IPS DF 6.9 (cell line): ENCODE results near the gene CAMK2A.

Source experiments
- DNase-seq: peaks from one replicate; pipeline ENCODE4 v3.0.0-alpha.2; 2013; ENCODE audit warnings: low read depth, low spot score
- H3K27ac ChIP-seq: one replicate; pipeline ENCODE4 v1.5.1; 2013; ENCODE audit warnings: low read length, control low read depth
- H3K27me3 ChIP-seq: 2 replicates; pipeline ENCODE4 v1.6.1; 2013; ENCODE audit warnings: mild to moderate bottlenecking, low read length; ENCODE audit not compliant: control insufficient read depth, insufficient read depth
- H3K36me3 ChIP-seq: 2 replicates; pipeline ENCODE4 v1.6.1; 2013; ENCODE audit warnings: low read length; ENCODE audit not compliant: control insufficient read depth, insufficient read depth
- H3K4me1 ChIP-seq: 2 replicates; pipeline ENCODE4 v1.6.1; 2013; ENCODE audit warnings: low read length; ENCODE audit not compliant: control insufficient read depth, insufficient read depth
- H3K4me3 ChIP-seq: 2 replicates; pipeline ENCODE4 v1.5.1; 2013; ENCODE audit warnings: mild to moderate bottlenecking, low read length
- H3K9me3 ChIP-seq: 2 replicates; pipeline ENCODE4 v1.6.1; 2013; ENCODE audit warnings: low read length, inconsistent platforms; ENCODE audit not compliant: control insufficient read depth, insufficient read depth
- WGBS: extraction: QIAGEN DNeasy Blood & Tissue Kit; methylation state at CpG from one replicate; pipeline ENCODE4 v1.1.7; 2013; ENCODE audit warnings: mixed read lengths, missing lambda C conversion rate; ENCODE audit not compliant: insufficient read length, insufficient coverage; 5-methylcytosine and 5-hydroxymethylcytosine counted together

The CAMK2A gene

GRCh38 chr5:150203832-150204589, 85.6 kb downstream of the CAMK2A start:
- H3K36me3 ChIP-seq, result no peaks in the 10 kb centered on the region
- H3K9me3 ChIP-seq, result no peaks in the 10 kb centered on the region
- WGBS, result no CpG with 5 or more reads among the region's 12 CpGs
- H3K27ac ChIP-seq, result no peak overlapping the region
- no peaks in the 10 kb centered on the region for H3K27me3 ChIP-seq
- no peak overlapping the region for H3K4me3 ChIP-seq
- DNase-seq, result no peak
- H3K4me1 ChIP-seq, result no peaks in the 10 kb centered on the region; the same call in 1 of the 2 replicates

GRCh38 chr5:150202501-150202900, 87.1 kb downstream of the CAMK2A start:
- DNase-seq, result no peak
- H3K36me3 ChIP-seq, result no peaks in the 10 kb centered on the region
- no peak overlapping the region for H3K27ac ChIP-seq
- no CpG with 5 or more reads among the region's 10 CpGs for WGBS
- no peaks in the 10 kb centered on the region for H3K9me3 ChIP-seq
- H3K4me1 ChIP-seq, result no peaks in the 10 kb centered on the region; the same call in 1 of the 2 replicates
- H3K4me3 ChIP-seq, result no peak overlapping the region
- H3K27me3 ChIP-seq, result no peaks in the 10 kb centered on the region

GRCh38 chr5:150197476-150197875, 92.1 kb downstream of the CAMK2A start:
- Histone ChIP-seq H3K4me1 (no peaks in the 10 kb centered on the region), H3K9me3 (no peaks in the 10 kb centered on the region), H3K36me3 (no peaks in the 10 kb centered on the region), H3K4me3 (no peak overlapping the region), H3K27me3 (no peaks in the 10 kb centered on the region; the same call in 1 of the 2 replicates), H3K27ac (no peak overlapping the region)
- no CpG with 5 or more reads among the region's 1 CpG for WGBS
- DNase-seq, result no peak

- DNase-seq, result no peak
- H3K9me3 ChIP-seq, result no peaks in the 10 kb centered on the region
- no peak overlapping the region for H3K4me3 ChIP-seq
- H3K4me1 ChIP-seq, result no peaks in the 10 kb centered on the region
- peaks cover 3% of the 10 kb centered on the region; the same call in 1 of the 2 replicates for H3K27me3 ChIP-seq
- no peaks in the 10 kb centered on the region for H3K36me3 ChIP-seq
- WGBS, result no CpG with 5 or more reads among the region's 16 CpGs
- H3K27ac ChIP-seq, result no peak overlapping the region
Measured at GRCh38 chr5:150196986-150197385, 92.6 kb downstream of the CAMK2A start.

GRCh38 chr5:150196514-150196913, 93.1 kb downstream of the CAMK2A start:
- DNase-seq, result no peak
- H3K9me3 ChIP-seq, result no peaks in the 10 kb centered on the region
- no peak overlapping the region for H3K4me3 ChIP-seq
- no peaks in the 10 kb centered on the region for H3K4me1 ChIP-seq
- no peaks in the 10 kb centered on the region for H3K36me3 ChIP-seq
- WGBS, result no CpG with 5 or more reads among the region's 5 CpGs
- H3K27me3 ChIP-seq, result peaks cover 7% of the 10 kb centered on the region; the same call in 1 of the 2 replicates
- no peak overlapping the region for H3K27ac ChIP-seq

- no CpG with 5 or more reads among the region's 9 CpGs for WGBS
- DNase-seq, result no peak
- H3K27me3 ChIP-seq, result peaks cover 9% of the 10 kb centered on the region
Measured at GRCh38 chr5:150195736-150196485, 93.7 kb downstream of the CAMK2A start.

GRCh38 chr5:150192462-150192861, 97.1 kb downstream of the CAMK2A start:
- no peaks in the 10 kb centered on the region; the same call in 1 of the 2 replicates for H3K4me1 ChIP-seq
- H3K27ac ChIP-seq, result no peak overlapping the region
- no peak for DNase-seq
- no peaks in the 10 kb centered on the region for H3K9me3 ChIP-seq
- no peak overlapping the region for H3K4me3 ChIP-seq
- no CpG with 5 or more reads among the region's 4 CpGs for WGBS
- H3K27me3 ChIP-seq, result peaks cover 40% of the 10 kb centered on the region
- H3K36me3 ChIP-seq, result no peaks in the 10 kb centered on the region; the same call in 1 of the 2 replicates

More at GRCh38 chr5:150195736-150196485, 93.7 kb downstream of the CAMK2A start:
- Histone ChIP-seq H3K27ac (no peak overlapping the region), H3K4me1 (no peaks in the 10 kb centered on the region), H3K36me3 (no peaks in the 10 kb centered on the region), H3K9me3 (no peaks in the 10 kb centered on the region), H3K4me3 (no peak overlapping the region)

- Histone ChIP-seq H3K27ac (no peak overlapping the region), H3K4me1 (peaks cover 4% of the 10 kb centered on the region), H3K27me3 (peaks cover 42% of the 10 kb centered on the region), H3K9me3 (no peaks in the 10 kb centered on the region), H3K4me3 (no peak overlapping the region), H3K36me3 (no peaks in the 10 kb centered on the region; the same call in 1 of the 2 replicates)
- no peak for DNase-seq
- no CpG with 5 or more reads among the region's 2 CpGs for WGBS
Measured at GRCh38 chr5:150190987-150191386, 98.6 kb downstream of the CAMK2A start.

GRCh38 chr5:150190503-150190979, 99.0 kb downstream of the CAMK2A start:
- DNase-seq, result no peak
- H3K36me3 ChIP-seq, result no peaks in the 10 kb centered on the region; the same call in 1 of the 2 replicates
- H3K4me3 ChIP-seq, result peak overlapping the region; percentile 38; the same call in 1 of the 2 replicates
- peaks cover 6% of the 10 kb centered on the region for H3K4me1 ChIP-seq
- H3K27me3 ChIP-seq, result peaks cover 42% of the 10 kb centered on the region
- no CpG with 5 or more reads among the region's 16 CpGs for WGBS
- H3K9me3 ChIP-seq, result no peaks in the 10 kb centered on the region
- no peak overlapping the region for H3K27ac ChIP-seq

GRCh38 chr5:150189728-150190502, 99.7 kb downstream of the CAMK2A start, which contains the start of gene SLC6A7:
Gene SLC6A7, plus strand, starts transcription at chr5:150190062. Its CDS starts 266 bp downstream, at chr5:150190328.
- no peak within 1 kb of the TSS for H3K27ac ChIP-seq
- H3K9me3 ChIP-seq, result no peaks in the 10 kb centered on the region
- no peak for DNase-seq
- peaks cover 8% of the 10 kb centered on the region for H3K4me1 ChIP-seq
- WGBS, result no CpG with 5 or more reads among the region's 58 CpGs
- H3K27me3 ChIP-seq, result peaks cover 42% of the 10 kb centered on the region
- H3K4me3 ChIP-seq, result peak within 1 kb of the TSS; percentile 38; the same call in 1 of the 2 replicates
- H3K36me3 ChIP-seq, result no peaks in the 10 kb centered on the region; the same call in 1 of the 2 replicates
